GM10266 (cell line): ENCODE data around the gene ZNF530.

Experiments used
- DNase-seq: peaks from one replicate; pipeline ENCODE4 v3.0.0; 2012; ENCODE audit errors: extremely low spot score
- TF ChIP-seq, protein P1 (sequence below): IDR thresholded peaks from 2 replicates; pipeline ENCODE4 v1.5.1; 2012; ENCODE audit warnings: mild to moderate bottlenecking, low read depth; ENCODE audit not compliant: control insufficient read depth, insufficient read depth; ENCODE audit errors: missing control alignments

Gene ZNF530

DNA sequence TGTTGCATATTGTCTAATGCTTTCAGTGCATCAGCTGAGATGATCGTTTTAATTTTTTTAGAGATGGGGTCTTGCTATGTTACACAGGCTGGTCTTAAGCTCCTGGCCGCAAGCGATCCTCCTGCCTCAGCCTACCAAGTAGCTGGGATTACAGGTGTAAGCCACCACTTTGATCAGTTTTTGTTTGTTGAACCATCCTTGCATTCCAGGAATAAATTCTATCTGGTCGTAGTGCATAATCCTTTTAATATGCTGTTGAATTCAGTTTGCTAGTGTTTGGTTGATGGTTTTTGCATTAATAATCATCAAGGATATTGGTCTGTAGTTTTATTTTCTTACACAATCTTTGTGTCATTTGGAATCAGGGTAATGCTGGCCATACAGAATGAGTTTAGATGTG, 37.7 kb downstream of the ZNF530 start:
- TF ChIP-seq, protein P1, sequence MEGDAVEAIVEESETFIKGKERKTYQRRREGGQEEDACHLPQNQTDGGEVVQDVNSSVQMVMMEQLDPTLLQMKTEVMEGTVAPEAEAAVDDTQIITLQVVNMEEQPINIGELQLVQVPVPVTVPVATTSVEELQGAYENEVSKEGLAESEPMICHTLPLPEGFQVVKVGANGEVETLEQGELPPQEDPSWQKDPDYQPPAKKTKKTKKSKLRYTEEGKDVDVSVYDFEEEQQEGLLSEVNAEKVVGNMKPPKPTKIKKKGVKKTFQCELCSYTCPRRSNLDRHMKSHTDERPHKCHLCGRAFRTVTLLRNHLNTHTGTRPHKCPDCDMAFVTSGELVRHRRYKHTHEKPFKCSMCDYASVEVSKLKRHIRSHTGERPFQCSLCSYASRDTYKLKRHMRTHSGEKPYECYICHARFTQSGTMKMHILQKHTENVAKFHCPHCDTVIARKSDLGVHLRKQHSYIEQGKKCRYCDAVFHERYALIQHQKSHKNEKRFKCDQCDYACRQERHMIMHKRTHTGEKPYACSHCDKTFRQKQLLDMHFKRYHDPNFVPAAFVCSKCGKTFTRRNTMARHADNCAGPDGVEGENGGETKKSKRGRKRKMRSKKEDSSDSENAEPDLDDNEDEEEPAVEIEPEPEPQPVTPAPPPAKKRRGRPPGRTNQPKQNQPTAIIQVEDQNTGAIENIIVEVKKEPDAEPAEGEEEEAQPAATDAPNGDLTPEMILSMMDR: no peak
- no peak for DNase-seq

DNA sequence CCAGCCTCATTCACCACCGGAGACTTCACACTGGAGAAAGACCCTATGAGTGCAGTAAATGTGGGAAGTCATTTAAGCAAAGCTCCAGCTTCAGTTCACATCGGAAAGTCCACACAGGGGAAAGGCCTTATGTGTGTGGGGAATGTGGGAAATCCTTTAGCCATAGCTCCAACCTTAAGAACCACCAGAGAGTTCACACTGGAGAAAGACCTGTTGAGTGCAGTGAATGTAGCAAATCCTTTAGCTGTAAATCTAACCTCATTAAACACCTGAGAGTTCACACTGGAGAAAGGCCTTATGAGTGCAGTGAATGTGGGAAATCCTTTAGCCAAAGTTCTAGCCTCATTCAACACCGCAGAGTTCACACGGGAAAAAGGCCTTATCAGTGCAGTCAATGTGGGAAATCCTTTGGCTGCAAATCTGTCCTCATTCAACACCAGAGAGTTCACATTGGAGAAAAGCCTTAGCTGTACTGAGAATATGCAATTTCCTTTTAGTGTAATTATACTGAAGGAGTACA, 42.1 kb downstream of the ZNF530 start:
- DNase-seq: no peak
- TF ChIP-seq, protein P1: no peak

DNA sequence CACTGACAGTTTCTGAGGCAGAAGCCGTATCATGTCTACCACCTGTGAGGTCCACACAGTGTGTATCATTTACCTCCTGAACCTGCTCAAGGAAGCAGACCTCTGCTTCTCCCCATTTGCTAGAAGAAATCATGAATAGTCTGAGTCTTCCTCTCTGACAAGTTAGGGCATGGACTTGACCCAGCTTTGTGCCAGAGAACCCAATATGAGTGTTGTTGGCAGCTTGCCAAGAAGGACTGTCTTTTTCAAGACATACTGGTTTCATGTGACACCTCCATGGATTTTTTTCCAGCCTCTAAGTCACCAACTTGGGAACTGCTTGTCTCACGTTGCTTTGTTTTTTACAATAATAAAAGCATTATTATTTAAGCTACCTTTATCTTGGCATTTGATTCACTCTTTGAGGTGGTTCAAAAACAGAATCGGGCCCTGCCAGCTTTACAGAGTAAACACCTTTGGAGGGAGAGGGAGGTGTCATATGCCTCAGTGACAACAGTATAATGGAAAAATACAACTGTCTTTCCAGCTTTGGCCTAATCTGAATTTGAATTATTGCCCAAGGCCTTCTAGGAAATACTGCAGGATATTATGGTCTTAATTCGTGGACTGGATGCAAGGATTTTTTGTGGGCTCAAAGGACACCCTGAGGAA, 42.8 kb downstream of the ZNF530 start:
- DNase-seq: no peak
- TF ChIP-seq, protein P1: no peak

DNA sequence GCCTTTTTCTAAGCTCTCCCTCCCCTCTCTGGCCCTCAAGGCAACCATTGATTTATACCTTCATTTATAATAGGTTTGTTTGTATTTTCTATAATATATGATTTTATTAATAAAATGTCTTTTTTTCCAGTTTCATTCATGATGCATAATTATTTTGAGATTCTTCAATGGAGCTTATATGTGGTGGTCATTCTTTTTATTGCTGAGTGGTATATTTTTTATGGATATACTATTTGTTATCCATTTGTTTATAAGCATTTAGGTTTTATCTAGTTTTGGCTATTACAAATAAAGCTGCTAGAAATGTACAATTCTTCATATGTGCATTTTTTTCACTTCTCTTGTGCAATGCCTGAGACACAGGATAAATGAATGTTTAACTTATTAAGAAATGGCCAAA, 44.0 kb downstream of the ZNF530 start:
- TF ChIP-seq, protein P1: no peak
- no peak for DNase-seq

DNA sequence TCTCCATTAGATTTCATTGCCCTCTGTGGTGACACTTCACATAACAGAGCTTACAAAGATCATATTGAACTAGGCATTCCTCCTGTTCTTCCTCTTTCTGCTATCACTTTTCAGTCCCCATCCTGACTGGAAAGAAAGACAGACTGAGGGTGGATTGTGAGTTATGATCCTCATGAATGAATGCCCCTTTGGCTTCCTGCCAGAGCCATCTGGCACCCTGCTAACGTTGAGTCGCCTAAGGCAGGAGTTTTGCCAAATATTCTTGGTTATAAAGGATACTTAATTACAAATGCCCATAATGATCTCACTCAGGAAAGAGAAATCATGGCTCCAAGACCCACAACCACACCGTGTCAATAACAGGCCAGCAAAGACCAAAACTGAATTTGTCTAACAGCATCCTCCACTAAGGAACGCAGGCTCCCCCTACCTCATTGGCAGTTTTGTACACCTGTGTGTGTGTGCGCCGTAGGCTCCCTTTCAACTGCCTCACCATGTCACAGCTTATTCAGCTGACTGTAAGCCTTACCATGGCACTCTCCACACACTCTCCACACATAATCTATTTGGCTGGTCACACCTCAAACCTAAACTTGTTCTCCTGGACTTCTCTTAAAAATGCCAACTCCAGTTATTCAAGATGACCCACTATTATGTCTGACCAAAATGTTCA, 48.8 kb downstream of the ZNF530 start:
- TF ChIP-seq, protein P1: no peak
- no peak for DNase-seq

DNA sequence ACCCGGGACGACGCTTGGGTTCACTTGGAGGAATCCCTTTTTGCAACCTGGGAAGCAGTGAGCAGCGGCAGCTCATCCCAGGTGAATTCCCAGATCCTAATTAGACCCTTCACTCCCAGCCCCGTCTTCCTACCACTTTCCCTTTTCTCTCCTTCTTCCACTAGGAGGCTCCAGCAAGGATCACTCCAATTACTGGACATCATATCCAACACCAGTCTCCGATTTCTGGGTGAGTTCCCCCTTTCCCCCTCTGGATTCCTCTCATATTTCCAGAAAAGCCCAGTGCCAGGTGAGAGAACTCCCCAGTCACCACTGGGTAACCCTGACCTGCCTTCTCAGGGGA, 51.9 kb downstream of the ZNF530 start:
- no peak for DNase-seq
- TF ChIP-seq, protein P1: no peak

DNA sequence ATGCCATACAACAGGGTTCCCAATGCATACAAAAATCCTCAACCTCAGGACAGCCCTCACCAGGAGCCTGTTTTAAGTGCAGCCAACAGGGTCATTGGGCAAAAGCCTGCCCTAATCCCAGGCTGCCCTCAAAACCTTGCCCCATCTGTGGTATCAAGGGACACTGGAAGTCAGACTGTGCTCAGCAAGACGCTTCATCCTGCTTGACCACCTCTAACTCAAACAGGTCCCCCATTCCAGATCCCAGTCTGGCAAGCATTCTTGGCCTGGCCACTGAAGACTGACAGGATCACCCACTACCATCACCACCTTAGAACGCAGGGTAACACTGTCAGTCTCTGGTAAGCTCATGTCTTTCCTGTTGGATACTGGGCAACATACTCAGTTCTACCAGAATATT, 54.0 kb downstream of the ZNF530 start:
- no peak for DNase-seq
- TF ChIP-seq, protein P1: no peak
